Measurements from ENCODE around the gene BLZF1.

DNA sequence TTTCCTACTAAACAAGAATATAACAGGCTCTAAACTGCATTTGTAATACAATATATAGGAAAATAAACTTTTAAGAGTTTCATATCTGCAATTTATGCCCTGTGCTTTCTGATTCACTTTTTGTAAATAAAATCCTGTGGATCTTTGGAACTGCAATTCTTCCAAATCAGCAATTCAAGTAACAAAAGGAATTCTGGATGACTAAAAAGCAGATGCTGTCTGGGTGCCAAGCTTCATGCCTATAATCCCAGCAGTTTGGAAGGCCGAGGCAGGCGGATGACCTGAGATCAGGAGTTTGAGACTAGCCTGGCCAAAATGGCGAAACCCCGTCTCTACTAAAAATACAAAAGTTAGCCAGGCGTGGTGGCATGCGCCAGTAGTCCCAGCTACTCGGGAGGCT, 6.7 kb upstream of the BLZF1 start:
- TF ChIP-seq POLR2A (IDR thresholded peaks at IDR 0.05; ENCODE audit: extremely low read depth, insufficient read length) = no peak
- TF ChIP-seq, protein P1, sequence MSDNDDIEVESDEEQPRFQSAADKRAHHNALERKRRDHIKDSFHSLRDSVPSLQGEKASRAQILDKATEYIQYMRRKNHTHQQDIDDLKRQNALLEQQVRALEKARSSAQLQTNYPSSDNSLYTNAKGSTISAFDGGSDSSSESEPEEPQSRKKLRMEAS (IDR thresholded peaks at IDR 0.05; ENCODE audit: low read depth, low read length) = no peak
- TF ChIP-seq, protein P2, sequence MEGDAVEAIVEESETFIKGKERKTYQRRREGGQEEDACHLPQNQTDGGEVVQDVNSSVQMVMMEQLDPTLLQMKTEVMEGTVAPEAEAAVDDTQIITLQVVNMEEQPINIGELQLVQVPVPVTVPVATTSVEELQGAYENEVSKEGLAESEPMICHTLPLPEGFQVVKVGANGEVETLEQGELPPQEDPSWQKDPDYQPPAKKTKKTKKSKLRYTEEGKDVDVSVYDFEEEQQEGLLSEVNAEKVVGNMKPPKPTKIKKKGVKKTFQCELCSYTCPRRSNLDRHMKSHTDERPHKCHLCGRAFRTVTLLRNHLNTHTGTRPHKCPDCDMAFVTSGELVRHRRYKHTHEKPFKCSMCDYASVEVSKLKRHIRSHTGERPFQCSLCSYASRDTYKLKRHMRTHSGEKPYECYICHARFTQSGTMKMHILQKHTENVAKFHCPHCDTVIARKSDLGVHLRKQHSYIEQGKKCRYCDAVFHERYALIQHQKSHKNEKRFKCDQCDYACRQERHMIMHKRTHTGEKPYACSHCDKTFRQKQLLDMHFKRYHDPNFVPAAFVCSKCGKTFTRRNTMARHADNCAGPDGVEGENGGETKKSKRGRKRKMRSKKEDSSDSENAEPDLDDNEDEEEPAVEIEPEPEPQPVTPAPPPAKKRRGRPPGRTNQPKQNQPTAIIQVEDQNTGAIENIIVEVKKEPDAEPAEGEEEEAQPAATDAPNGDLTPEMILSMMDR (IDR thresholded peaks at IDR 0.05; ENCODE audit: low read depth, low read length) = no peak
- no peak for TF ChIP-seq MYC (IDR thresholded peaks at IDR 0.05; ENCODE audit: low read depth, low read length)

Measured in NB4 (cell line).